ENCODE results near the gene CSF3.

GRCh38 chr17:40022961-40023541 is 7.8 kb downstream of the CSF3 start:
- no peak for TF ChIP-seq CTCF (IDR thresholded peaks at IDR 0.05)
- TF ChIP-seq EZH2 (IDR thresholded peaks at IDR 0.05): no peak
- TF ChIP-seq EZH2phosphoT487 (IDR thresholded peaks at IDR 0.05): no peak

Measured in neural progenitor cell (in vitro differentiated cells).